ENCODE measurements around the gene HECA.
A peak's percentile ranks its signal among the peaks of the same experiment; 100 is the strongest.
"Not testable (repeated sequence)": the region's sequence is repeated elsewhere in the genome, so short reads cannot be mapped to it uniquely, and the experiment has no call there.

HECA gene

GRCh38 chr6:139112561-139112960, 22.3 kb upstream of the HECA start:
- Histone ChIP-seq H3K4me3 (ENCODE audit: insufficient read length, low read depth) (no peak overlapping the region), H3K27me3 (ENCODE audit: insufficient read depth, insufficient read length) (no peaks in the 10 kb centered on the region), H3K9ac (ENCODE audit: insufficient read length, low read depth) (no peak overlapping the region), H3K36me3 (ENCODE audit: insufficient read depth, insufficient read length, low read length) (no peaks in the 10 kb centered on the region), H3K4me1 (ENCODE audit: insufficient read depth, insufficient read length) (no peaks in the 10 kb centered on the region), H3K9me3 (ENCODE audit: insufficient read depth, low read length) (no peaks in the 10 kb centered on the region)
- DNase-seq (ENCODE audit: low read depth, low spot score), result no peak
- TF ChIP-seq ZNF274 (IDR thresholded peaks at IDR 0.05; ENCODE audit: low read depth, low read length) (no peak), YY1 (IDR thresholded peaks at IDR 0.05; ENCODE audit: insufficient read depth, insufficient read length) (no peak), SUZ12 (IDR thresholded peaks at IDR 0.05; ENCODE audit: extremely low read depth, insufficient read depth, insufficient read length) (no peak)

- DNase-seq (ENCODE audit: low read depth, low spot score), result no peak
- no peak overlapping the region for H3K4me3 ChIP-seq (ENCODE audit: insufficient read length, low read depth)
- H3K9me3 ChIP-seq (ENCODE audit: insufficient read depth, low read length), result peaks cover 4% of the 10 kb centered on the region; the same call in 1 of the 2 replicates
- H3K9ac ChIP-seq (ENCODE audit: insufficient read length, low read depth), result no peak overlapping the region
- no peaks in the 10 kb centered on the region for H3K4me1 ChIP-seq (ENCODE audit: insufficient read depth, insufficient read length)
- H3K27me3 ChIP-seq (ENCODE audit: insufficient read depth, insufficient read length), result no peaks in the 10 kb centered on the region
- no peak for TF ChIP-seq SUZ12 (IDR thresholded peaks at IDR 0.05; ENCODE audit: extremely low read depth, insufficient read depth, insufficient read length)
- TF ChIP-seq ZNF274 (IDR thresholded peaks at IDR 0.05; ENCODE audit: low read depth, low read length), result no peak
- TF ChIP-seq YY1 (IDR thresholded peaks at IDR 0.05; ENCODE audit: insufficient read depth, insufficient read length), result no peak
- H3K36me3 ChIP-seq (ENCODE audit: insufficient read depth, insufficient read length, low read length), result no peaks in the 10 kb centered on the region
These were observed 20.1 kb upstream of the HECA start for GRCh38 chr6:139114746-139115145.

- Histone ChIP-seq H3K36me3 (ENCODE audit: insufficient read depth, insufficient read length, low read length) (no peaks in the 10 kb centered on the region), H3K9me3 (ENCODE audit: insufficient read depth, low read length) (peaks cover 8% of the 10 kb centered on the region; the same call in 1 of the 2 replicates)
- no peak for DNase-seq (ENCODE audit: low read depth, low spot score)
These were observed 18.7 kb upstream of the HECA start for GRCh38 chr6:139115989-139116758.

GRCh38 chr6:139117734-139118133, 17.1 kb upstream of the HECA start:
- peaks cover 8% of the 10 kb centered on the region; the same call in 1 of the 2 replicates for H3K9me3 ChIP-seq (ENCODE audit: insufficient read depth, low read length)
- H3K4me3 ChIP-seq (ENCODE audit: insufficient read length, low read depth), result no peak overlapping the region
- TF ChIP-seq ZNF274 (IDR thresholded peaks at IDR 0.05; ENCODE audit: low read depth, low read length) (no peak), SUZ12 (IDR thresholded peaks at IDR 0.05; ENCODE audit: extremely low read depth, insufficient read depth, insufficient read length) (no peak), YY1 (IDR thresholded peaks at IDR 0.05; ENCODE audit: insufficient read depth, insufficient read length) (no peak)
- no peak for DNase-seq (ENCODE audit: low read depth, low spot score)
- no peaks in the 10 kb centered on the region for H3K36me3 ChIP-seq (ENCODE audit: insufficient read depth, insufficient read length, low read length)
- no peak overlapping the region for H3K9ac ChIP-seq (ENCODE audit: insufficient read length, low read depth)
- no peaks in the 10 kb centered on the region for H3K27me3 ChIP-seq (ENCODE audit: insufficient read depth, insufficient read length)
- no peaks in the 10 kb centered on the region for H3K4me1 ChIP-seq (ENCODE audit: insufficient read depth, insufficient read length)

More at GRCh38 chr6:139115989-139116758, 18.7 kb upstream of the HECA start:
- Histone ChIP-seq H3K4me3 (ENCODE audit: insufficient read length, low read depth) (no peak overlapping the region), H3K9ac (ENCODE audit: insufficient read length, low read depth) (no peak overlapping the region), H3K4me1 (ENCODE audit: insufficient read depth, insufficient read length) (no peaks in the 10 kb centered on the region), H3K27me3 (ENCODE audit: insufficient read depth, insufficient read length) (no peaks in the 10 kb centered on the region)
- TF ChIP-seq ZNF274 (IDR thresholded peaks at IDR 0.05; ENCODE audit: low read depth, low read length) (no peak), SUZ12 (IDR thresholded peaks at IDR 0.05; ENCODE audit: extremely low read depth, insufficient read depth, insufficient read length) (no peak), YY1 (IDR thresholded peaks at IDR 0.05; ENCODE audit: insufficient read depth, insufficient read length) (no peak)

- Histone ChIP-seq H3K27me3 (ENCODE audit: insufficient read depth, insufficient read length) (no peaks in the 10 kb centered on the region), H3K9me3 (ENCODE audit: insufficient read depth, low read length) (peaks cover 8% of the 10 kb centered on the region; the same call in 1 of the 2 replicates), H3K4me1 (ENCODE audit: insufficient read depth, insufficient read length) (no peaks in the 10 kb centered on the region), H3K36me3 (ENCODE audit: insufficient read depth, insufficient read length, low read length) (no peaks in the 10 kb centered on the region), H3K9ac (ENCODE audit: insufficient read length, low read depth) (no peak overlapping the region), H3K4me3 (ENCODE audit: insufficient read length, low read depth) (no peak overlapping the region)
- DNase-seq (ENCODE audit: low read depth, low spot score), result no peak
- no peak for TF ChIP-seq YY1 (IDR thresholded peaks at IDR 0.05; ENCODE audit: insufficient read depth, insufficient read length)
- TF ChIP-seq ZNF274 (IDR thresholded peaks at IDR 0.05; ENCODE audit: low read depth, low read length), result no peak
- TF ChIP-seq SUZ12 (IDR thresholded peaks at IDR 0.05; ENCODE audit: extremely low read depth, insufficient read depth, insufficient read length), result no peak
These were observed 15.3 kb upstream of the HECA start for GRCh38 chr6:139119552-139119951.

- not testable (repeated sequence) for H3K27me3 ChIP-seq (ENCODE audit: insufficient read depth, insufficient read length); H3K4me1 ChIP-seq (ENCODE audit: insufficient read depth, insufficient read length); H3K9ac ChIP-seq (ENCODE audit: insufficient read length, low read depth); H3K36me3 ChIP-seq (ENCODE audit: insufficient read depth, insufficient read length, low read length); DNase-seq (ENCODE audit: low read depth, low spot score); H3K4me3 ChIP-seq (ENCODE audit: insufficient read length, low read depth); H3K9me3 ChIP-seq (ENCODE audit: insufficient read depth, low read length)
These were observed 12.1 kb upstream of the HECA start for GRCh38 chr6:139122823-139123222.

- Histone ChIP-seq H3K27me3 (ENCODE audit: insufficient read depth, insufficient read length) (no peaks in the 10 kb centered on the region), H3K4me3 (ENCODE audit: insufficient read length, low read depth) (no peak overlapping the region), H3K36me3 (ENCODE audit: insufficient read depth, insufficient read length, low read length) (no peaks in the 10 kb centered on the region), H3K4me1 (ENCODE audit: insufficient read depth, insufficient read length) (no peaks in the 10 kb centered on the region), H3K9ac (ENCODE audit: insufficient read length, low read depth) (no peak overlapping the region), H3K9me3 (ENCODE audit: insufficient read depth, low read length) (0 out of 2 replicates have a peak, but pooled peaks cover 1% of the 10 kb centered on the region)
- peak; percentile 23 for DNase-seq (ENCODE audit: low read depth, low spot score)
- TF ChIP-seq YY1 (IDR thresholded peaks at IDR 0.05; ENCODE audit: insufficient read depth, insufficient read length) (no peak), SUZ12 (IDR thresholded peaks at IDR 0.05; ENCODE audit: extremely low read depth, insufficient read depth, insufficient read length) (no peak), ZNF274 (IDR thresholded peaks at IDR 0.05; ENCODE audit: low read depth, low read length) (no peak)
These were observed 9.8 kb upstream of the HECA start for GRCh38 chr6:139124887-139125672.

Measured in NT2/D1 (cell line).